Lower leg skin (tissue), 4 donors: ENCODE results near the gene CFL2. TPM values are rescaled to one million over a fixed set of nuclear protein-coding genes. Genes with fewer than 3 reads are reported as not detected.
A peak's percentile ranks its signal among the peaks of the same experiment; 100 is the strongest.

Experiments
- DNase-seq, 2 donors: peaks; one replicate each; pipeline ENCODE4 v3.0.0-alpha.2; 2019; ENCODE audit warnings: low spot score in 2 of 2
- H3K4me3 ChIP-seq: fragments of 200-600 bp; sonication (generic); 2 replicates; pipeline ENCODE4 v1.5.1; 2017; ENCODE audit warnings: mild to moderate bottlenecking, low read depth; ENCODE audit not compliant: poor library complexity, severe bottlenecking
- POLR2A ChIP-seq, 2 donors: fragments of 450-650 bp; IDR thresholded peaks; one replicate each; pipeline ENCODE4 v1.6.1; 2016 to 2017; ENCODE audit warnings: antibody characterized with exemption in 2 of 2, mild to moderate bottlenecking in 1 of 2, moderate library complexity in 1 of 2
- WGBS, 2 donors: methylation state at CpG; one replicate each; pipeline ENCODE4 v1.1.5; 2018; 5-methylcytosine and 5-hydroxymethylcytosine counted together
- intact Hi-C: fragments of 100-400 bp; cut with DNase I; formaldehyde crosslinking; loops from one replicate; pipeline ENCODE4 v1.15.0; 2023; ENCODE audit warnings: low total_unique reads
- total RNA-seq, 4 donors: library from RNA; depleted of rRNA; stranded (reverse); fragments of >200 nt; gene quantifications; one replicate each; pipeline ENCODE4 v1.1.0, GENCODE V29; 2016
- TF ChIP-seq, protein P1 (sequence below), 3 donors: fragments of 450-650 bp; IDR thresholded peaks; one replicate each; pipeline ENCODE4 v1.5.1; 2016; ENCODE audit warnings: antibody characterized with exemption in 3 of 3, mild to moderate bottlenecking in 3 of 3, moderate library complexity in 2 of 3

CFL2 gene
- total RNA-seq, 4 donors from 2014 or later: 5.7 to 16.4 (median 9.1) TPM

GRCh38 chr14:34684578-34684977 lies 29.8 kb downstream of the CFL2 start:
- DNase-seq: no peak
- H3K4me3 ChIP-seq: no peak overlapping the region
- intact Hi-C loops: no loop called here
- no peak for TF ChIP-seq POLR2A (IDR thresholded peaks at IDR 0.05)
- TF ChIP-seq, protein P1, sequence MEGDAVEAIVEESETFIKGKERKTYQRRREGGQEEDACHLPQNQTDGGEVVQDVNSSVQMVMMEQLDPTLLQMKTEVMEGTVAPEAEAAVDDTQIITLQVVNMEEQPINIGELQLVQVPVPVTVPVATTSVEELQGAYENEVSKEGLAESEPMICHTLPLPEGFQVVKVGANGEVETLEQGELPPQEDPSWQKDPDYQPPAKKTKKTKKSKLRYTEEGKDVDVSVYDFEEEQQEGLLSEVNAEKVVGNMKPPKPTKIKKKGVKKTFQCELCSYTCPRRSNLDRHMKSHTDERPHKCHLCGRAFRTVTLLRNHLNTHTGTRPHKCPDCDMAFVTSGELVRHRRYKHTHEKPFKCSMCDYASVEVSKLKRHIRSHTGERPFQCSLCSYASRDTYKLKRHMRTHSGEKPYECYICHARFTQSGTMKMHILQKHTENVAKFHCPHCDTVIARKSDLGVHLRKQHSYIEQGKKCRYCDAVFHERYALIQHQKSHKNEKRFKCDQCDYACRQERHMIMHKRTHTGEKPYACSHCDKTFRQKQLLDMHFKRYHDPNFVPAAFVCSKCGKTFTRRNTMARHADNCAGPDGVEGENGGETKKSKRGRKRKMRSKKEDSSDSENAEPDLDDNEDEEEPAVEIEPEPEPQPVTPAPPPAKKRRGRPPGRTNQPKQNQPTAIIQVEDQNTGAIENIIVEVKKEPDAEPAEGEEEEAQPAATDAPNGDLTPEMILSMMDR (IDR thresholded peaks at IDR 0.05): no peak

DNA sequence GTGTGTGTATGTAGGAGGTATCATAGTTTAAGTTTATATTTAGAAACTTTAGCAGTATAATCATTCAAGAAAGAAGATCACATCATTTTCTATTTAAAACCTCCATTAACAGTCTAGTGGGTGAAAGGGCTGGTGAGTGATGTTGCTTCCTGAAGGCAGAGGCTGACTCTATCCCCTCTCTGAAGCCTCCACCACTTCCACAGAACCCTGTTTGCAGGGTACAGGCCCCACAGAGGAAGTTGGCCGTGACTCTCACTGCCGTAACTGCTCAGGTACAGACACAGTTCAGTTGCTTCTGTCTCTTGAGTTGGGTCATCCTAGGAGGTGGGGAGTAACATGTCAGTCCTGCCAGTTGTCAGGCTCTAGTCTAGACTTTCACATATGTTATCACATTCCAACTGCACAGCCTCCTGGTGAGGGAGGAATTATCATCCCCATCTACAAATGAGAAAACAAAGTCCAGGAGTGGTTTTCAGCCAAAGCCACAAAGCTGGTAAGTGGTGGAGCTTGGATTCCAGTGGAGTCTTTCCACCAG lies 31.5 kb downstream of the CFL2 start:
- TF ChIP-seq, protein P1 (IDR thresholded peaks at IDR 0.05): no peak
- TF ChIP-seq POLR2A (IDR thresholded peaks at IDR 0.05): no peak
- H3K4me3 ChIP-seq: no peak overlapping the region
- 80 to 84% methylated on average over 2 of the region's 2 CpGs for WGBS, 2 donors
- peak in 1 of 2 donors; percentile 40 for DNase-seq
- intact Hi-C loops: no loop called here

GRCh38 chr14:34680806-34681479 lies 33.5 kb downstream of the CFL2 start:
- intact Hi-C loops: no loop called here
- TF ChIP-seq, protein P1 (IDR thresholded peaks at IDR 0.05): no peak
- no peak for TF ChIP-seq POLR2A (IDR thresholded peaks at IDR 0.05)
- whole genome bisulfite sequencing, 2 donors: 66 to 79% methylated on average over 8 of the region's 8 CpGs
- peak in 1 of 2 donors; percentile 23 for DNase-seq
- H3K4me3 ChIP-seq: no peak overlapping the region

GRCh38 chr14:34678735-34679134 lies 35.7 kb downstream of the CFL2 start:
- no peak for TF ChIP-seq POLR2A (IDR thresholded peaks at IDR 0.05)
- TF ChIP-seq, protein P1 (IDR thresholded peaks at IDR 0.05): no peak
- peak in 1 of 2 donors; percentile 40 for DNase-seq
- intact Hi-C loops: no loop called here
- H3K4me3 ChIP-seq: no peak overlapping the region
- WGBS, 2 donors: 90 to 92% methylated on average over 8 of the region's 8 CpGs

- no peak for TF ChIP-seq POLR2A (IDR thresholded peaks at IDR 0.05)
- TF ChIP-seq, protein P1 (IDR thresholded peaks at IDR 0.05): no peak
- intact Hi-C loops: no loop called here
- DNase-seq: no peak
- no peak overlapping the region for H3K4me3 ChIP-seq
- 58 to 66% methylated on average over 7 of the region's 7 CpGs for WGBS, 2 donors
Observed at GRCh38 chr14:34678306-34678705, 36.1 kb downstream of the CFL2 start.
